G401 (cell line): ENCODE data around the gene MGST3. TPM values are rescaled to one million over a fixed set of nuclear protein-coding genes. Genes with fewer than 3 reads are reported as not detected.
"Not testable (repeated sequence)": the region's sequence is repeated elsewhere in the genome, so short reads cannot be mapped to it uniquely, and the experiment has no call there.

Source experiments
- DNase-seq: peaks from one replicate; pipeline ENCODE4 v3.0.0-alpha.2; 2015; ENCODE audit warnings: low spot score
- in situ Hi-C: cut with HindIII; loops from 2 replicates; pipeline ENCODE4 v1.10.0; 2016; ENCODE audit warnings: low sequenced_read_pairs, mixed read lengths
- total RNA-seq: library from RNA; depleted of rRNA; stranded (reverse); fragments of >200 nt; shearing (Covaris generic); gene quantifications from 2 replicates; pipeline ENCODE4 v1.2.3, GENCODE V29; 2014

MGST3 gene
- total RNA-seq, 1 experiment from 2014 or later: 66.1 TPM

DNA sequence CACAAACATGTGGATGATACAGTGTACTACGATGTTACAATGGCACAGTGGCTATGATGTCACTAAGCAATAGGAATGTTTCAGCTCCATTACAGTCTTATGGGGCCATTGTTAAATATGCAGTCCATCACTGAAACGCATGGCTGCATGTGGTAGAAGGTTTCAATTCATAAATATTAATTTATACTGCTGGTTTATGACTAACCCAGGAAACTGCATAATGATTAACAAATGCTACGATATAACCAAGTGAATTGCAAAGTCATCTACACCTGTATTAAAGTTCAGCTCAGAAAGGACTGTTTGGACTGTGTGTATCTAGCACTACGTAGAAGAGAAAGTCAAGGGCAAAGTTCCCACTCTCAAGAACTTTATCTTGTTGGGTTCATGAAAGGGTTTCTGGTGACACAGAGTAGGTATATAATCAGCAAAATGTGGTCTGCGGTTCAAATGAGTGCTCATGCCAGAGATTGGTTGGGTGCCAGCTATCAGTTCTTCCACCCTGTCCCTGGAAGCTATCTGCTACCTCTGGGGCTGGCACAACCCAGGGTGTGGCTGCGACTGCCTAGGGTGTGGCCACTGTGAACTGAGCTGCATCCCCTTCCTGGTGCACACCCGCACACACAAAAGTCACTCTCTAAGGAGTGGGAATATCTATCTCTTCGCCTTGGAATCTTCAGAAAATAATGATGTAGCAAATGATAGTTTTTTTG, 14.8 kb downstream of the MGST3 start:
- in situ Hi-C loops: no loop called here
- no peak for DNase-seq

DNA sequence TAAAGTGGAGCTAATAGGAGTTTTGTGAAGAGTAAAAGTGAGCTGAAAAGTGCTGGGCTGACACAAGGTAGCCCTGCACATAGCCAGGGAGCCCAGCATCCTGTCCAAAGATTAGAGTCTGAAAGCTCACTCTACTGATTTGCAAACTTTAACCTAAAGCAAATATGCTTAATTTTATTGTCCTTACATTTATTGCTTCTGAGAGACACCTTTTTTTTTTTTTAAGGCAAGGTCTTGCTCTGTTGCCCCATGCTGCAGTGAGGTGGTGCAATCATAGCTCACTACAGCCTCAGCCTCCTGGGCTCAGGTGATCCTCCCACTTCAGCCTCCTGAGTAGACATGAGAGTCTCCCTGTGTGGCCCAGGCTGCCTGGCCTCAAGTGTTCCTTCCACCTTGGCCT, 16.5 kb downstream of the MGST3 start:
- DNase-seq: no peak
- in situ Hi-C loops: no loop called here

DNA sequence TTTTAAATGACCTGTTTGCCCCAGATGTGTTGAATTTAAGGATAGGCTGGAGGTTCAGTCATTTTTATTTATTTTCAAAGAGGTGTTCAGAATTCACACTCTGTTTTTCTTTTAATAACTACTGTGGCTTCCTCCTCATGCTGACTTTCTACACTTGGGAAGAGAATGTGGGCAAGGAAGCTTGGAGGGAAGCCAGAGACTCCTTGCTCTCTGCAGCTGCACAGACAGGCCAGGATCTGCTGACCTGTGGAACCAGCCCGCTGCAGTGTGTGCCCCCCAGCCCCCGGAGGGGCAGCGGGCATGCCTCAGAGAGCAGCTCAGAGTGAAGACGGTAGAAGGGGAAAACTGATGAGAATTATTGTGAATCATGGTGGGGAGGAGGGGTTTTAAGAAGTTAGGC, 16.9 kb downstream of the MGST3 start:
- no peak for DNase-seq
- in situ Hi-C loops: no loop called here

DNA sequence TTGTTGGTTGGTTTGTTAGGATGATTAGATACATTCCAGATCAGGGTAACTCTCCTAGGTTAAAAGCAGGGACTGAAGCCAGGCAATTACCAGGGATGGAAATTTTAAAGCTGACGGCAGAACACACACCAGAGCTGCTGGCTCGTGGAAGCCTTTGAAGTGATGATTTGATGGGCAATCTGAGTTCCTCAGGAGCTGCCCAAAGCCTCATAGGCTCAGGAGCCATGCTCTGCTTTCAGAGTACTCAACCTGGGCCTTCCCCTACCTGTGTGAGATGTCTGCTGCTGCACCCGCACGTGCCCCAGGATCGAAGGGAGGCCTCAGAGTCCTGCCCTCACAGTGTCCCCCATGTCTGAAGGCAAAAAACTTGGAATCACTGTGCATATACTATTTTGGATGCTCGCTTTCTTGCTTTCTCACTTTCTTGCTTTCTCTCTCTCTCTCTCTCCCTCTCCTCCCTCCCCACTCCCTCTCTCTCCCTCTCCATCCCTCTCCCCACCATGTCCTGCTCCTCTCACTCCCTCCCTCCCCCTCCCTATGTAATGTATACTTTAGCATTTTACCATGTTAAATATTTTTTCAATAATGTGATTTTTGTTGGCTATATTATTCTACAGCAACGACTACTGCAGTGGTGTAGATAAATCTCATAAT, 18.0 kb downstream of the MGST3 start:
- in situ Hi-C loops: no loop called here
- no peak for DNase-seq

DNA sequence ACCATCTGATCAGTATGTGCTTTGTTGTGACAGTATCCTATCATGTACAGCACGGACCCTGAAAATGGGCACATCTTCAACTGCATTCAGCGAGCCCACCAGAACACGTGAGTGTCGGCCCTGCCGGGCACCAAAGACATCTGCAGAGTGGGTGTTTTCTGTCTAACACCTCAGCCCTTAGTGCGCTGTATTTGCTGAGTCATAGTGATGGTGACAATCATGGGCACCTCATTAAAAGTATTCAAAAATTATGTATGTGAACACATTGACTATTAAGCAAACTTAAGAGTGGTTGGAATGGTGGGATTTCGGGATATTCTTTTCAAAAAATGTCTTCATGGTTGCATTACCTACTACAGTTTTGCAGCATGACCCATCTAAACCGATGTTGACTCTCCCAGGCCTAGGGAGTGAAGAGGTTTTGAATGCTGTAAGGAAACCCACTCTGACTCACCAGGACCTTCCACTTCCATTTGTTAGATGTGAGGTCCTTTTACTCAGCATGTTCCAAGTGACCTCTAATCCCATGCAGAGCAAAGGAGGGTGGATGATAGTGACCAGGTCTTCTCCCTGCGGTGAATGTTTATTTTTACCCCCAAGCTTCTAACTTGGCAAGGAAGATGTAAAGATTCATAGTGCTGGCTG, 20.1 kb downstream of the MGST3 start:
- in situ Hi-C loops: no loop called here
- DNase-seq: no peak

DNA sequence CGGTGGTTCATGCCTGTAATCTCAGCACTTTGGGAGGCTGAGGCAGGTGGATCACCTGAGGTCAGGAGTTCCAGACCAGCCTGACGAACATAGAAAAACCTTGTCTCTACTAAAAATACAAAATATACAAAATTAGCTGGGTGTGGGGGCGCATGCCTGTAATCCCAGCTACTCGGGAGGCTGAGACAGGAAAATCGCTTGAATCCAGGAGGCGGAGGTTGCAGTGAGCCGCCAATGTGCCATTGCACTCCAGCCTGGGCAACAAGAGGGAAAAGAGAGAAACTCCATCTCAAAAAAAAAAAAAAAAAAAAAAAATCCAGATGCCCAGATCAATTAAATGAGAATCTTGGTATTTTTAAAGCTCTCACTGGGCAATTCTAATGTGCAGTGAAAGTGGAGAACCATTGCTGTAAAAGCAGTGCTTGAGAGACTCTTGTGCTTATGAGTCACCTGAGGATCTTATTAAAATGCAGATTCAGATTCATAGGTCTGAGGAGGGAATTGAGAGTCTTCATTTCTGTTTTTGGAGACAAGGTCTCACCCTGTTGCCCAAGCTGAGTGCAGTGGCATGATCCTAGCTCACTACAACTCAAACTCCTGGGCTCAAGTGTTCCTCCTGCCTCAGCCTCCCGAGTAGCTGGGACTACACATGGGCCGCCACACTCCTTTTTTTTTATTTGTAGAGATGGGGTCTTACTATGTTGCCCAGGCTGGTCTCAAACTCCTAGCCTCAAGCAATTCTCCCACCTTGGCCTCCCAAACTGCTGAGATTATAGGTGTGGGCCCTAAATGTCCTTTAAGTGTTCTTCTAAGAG, 27.9 kb downstream of the MGST3 start:
- DNase-seq, in situ Hi-C loops: not testable (repeated sequence)

DNA sequence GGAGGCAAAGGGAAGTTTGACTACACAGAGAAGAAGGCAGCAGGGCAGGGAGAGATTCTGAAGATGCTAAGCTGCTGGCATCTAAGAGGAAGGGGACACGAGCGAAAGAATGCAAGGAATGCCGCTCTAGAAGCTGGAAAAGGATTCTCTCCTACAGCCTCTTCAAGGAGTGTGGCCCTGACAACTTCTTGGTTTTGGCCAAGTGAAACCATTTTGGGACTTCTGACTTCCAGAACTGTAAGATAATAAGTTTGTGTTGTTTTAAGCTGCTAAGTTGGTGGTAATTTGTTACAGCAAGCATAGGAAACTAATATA, 28.5 kb downstream of the MGST3 start:
- in situ Hi-C loops: no loop called here
- no peak for DNase-seq

DNA sequence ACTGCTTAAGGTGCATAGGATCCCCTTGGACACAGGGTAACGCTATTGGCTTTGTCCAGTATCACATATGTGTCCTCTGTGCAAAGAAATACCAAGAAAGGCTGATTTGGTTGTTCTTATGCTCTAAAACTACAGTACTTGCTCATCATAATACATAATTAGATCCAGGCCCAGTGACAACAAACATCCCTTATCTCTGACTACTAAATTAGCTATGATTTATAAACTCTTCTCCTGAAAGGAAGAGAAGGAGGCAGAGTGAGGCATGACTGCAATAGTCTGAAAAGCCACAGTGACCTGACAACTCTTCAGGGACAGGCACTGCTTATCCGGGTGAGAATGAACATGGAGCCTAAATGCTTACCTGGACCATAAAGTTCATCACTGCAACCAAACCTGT, 30.7 kb downstream of the MGST3 start:
- in situ Hi-C loops: no loop called here
- no peak for DNase-seq

DNA sequence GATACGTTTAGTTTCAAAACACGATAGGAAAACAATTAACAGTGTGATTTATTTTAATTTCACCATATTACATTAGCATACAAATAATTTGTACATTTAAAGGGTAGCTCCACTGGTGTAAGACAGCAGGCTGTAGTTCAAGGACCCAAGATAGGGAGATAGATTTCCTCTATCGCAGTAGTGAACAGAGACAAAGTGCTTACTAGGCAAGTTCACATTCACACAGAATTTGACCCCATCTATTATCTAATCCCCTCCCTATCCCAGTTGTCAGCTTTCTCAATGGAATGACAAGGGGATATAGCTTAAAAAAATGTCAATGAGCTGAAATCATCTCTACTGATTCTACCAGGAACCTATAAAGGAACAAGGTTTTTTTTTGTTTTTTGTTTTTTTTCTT, 31.2 kb downstream of the MGST3 start:
- in situ Hi-C loops: no loop called here
- no peak for DNase-seq

DNA sequence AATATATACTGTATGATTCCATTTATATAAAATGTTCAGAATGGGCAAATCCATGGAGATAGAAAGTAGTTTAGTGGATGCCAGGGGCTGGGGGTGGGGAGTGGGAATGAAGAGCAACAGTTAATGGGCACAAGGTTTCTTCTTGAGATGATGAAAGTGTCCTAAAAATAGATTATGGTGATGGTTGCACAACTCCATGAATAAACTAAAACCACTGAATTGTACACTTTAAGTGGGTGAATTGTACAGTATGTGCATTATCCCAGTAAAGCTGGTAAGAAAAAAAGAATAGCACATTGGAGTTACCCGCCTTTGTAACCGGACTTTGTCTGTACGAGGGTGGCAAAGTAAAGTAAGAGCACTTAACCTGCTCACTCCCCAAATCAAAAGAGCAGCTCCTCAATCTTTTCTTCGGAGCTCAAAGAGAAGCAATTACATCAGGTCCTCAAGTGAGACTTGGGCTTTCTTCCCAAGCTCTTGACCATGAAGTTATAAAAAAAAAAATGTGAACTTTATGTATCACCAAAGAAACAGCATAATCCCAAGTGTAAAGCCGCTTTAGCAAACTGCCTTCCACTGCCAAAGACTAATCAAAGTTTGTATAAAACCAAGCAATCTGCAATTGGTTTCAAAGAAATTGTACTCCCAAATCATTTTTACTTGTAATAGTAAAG, 35.3 kb downstream of the MGST3 start:
- DNase-seq: no peak
- in situ Hi-C loops: no loop called here

DNA sequence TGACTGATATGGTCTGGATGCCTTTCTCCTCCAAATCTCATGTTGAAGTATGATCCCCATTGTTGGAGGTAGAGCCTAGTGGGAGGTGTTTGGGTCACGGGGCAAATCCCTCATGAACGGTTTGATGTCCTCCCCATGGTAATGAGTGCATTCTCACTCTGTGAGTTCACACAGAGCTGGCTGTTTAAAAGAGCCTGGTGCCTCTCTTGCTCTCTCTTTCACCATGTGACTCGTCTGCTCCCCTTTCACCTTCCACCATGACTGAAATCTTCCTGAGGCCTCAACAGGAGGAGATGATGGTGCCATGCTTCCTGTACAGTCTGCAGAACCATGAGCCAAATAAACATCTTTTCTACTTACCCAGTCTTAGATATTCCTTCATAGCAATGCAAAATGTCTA, 37.1 kb downstream of the MGST3 start:
- no peak for DNase-seq
- in situ Hi-C loops: no loop called here

DNA sequence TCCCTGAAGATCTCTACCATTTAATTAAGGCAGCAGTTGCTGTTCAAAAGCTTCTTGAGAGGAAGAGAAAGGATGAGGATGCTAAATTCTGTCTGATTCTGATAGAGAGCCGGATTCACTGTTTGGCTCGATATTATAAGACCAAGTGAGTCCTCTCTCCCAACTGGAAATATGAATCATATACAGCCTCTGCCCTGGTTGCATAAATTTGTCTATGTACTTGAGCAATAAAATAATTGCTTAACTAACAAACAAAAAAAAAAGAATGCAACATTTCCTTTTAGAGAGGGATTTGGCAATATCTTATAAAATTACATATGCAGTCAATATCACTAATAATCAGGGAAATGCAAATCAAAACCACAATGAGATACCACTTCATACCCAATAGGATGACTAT, 40.5 kb downstream of the MGST3 start:
- in situ Hi-C loops: no loop called here
- no peak for DNase-seq

DNA sequence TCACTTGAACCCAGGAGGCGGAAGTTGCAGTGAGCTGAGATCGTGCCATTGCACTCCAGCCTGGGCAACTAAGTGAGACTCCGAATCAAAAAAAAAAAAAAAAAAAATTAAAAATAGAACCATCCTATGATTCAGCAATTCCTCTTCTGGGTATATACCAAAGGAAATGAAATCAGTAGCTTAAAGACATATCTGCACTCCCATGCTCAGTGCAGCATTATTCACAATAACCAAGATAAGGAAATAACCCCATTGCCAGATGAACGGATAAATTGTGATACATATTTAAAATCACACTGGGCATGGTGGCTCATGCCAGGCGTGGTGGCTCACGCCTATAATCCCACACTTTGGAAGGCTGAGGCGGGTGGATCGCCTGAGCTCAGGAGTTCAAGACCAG, 43.6 kb downstream of the MGST3 start:
- in situ Hi-C loops: no loop called here

DNA sequence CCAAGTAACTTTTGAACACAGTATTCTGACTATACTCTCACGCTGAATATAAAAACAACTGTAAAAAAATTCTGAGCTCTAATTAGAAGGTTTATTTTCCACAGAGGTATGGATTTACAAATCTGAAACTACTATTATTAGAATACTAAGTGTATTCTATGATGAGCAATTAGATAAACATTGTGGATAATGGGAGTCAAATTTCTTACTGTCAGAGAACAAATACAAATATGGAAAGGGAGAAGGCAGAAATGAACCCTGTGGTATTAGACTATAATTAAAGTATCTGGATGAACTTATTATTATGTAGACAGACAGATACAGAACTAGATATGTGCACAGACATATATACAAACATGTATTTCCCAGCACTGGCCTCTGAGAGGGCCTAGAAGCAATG, 44.8 kb downstream of the MGST3 start:
- in situ Hi-C loops: no loop called here

More for the DNA sequence above, 43.6 kb downstream of the MGST3 start:
- DNase-seq: no peak

DNA sequence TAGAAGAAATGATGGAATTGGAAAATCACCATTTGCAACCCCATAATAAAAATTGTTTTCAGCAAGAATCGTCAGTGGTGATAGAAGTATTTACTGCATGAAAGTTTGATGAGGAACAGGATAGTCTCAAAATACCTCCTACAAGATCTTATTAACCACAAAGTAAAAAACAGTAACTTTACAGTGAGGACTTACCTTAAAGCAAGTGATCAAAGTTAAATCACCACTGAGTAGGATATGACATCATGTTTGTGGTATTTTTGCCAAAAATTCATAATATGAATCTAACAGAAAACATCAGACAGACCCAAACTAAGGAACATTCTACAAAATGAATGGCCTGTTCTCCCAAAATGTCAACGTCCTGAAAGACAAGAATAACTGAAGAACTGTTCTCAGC, 47.5 kb downstream of the MGST3 start:
- DNase-seq: no peak
- in situ Hi-C loops: no loop called here

More for the DNA sequence above, 44.8 kb downstream of the MGST3 start:
- no peak for DNase-seq

DNA sequence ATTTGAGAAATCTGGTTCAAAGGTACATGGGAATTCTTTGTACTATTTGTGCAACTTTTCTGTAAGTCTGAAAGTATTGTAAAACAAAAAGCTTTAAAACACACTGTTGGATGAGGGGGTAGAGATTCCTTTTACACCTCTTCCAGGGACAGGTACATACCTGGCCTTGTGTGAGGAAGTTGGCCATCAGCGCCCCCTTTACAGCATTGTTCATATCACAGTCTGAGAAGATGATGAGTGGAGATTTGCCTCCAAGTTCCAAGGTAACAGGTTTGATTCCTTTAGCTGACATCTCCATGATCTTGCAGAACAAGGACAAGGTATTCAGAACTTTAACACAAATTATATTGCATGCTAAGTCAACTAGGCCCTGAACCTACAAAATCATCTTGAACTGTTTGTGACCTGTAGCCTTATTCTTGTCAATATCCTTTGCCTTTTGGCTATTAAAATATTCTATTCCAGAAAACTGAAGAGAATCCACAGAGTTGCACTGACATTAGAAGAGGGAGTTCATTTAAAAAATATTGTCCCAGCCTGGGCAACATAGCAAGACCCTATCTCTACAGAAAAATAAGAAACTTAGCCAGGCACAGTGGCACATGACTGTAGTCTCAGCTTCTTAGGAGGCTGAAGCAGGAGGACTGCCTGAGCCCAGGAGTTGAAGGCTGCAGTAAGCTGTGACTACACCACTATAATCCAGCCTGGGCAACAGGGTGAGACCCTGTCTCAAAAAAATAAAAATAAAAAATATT, 48.4 kb downstream of the MGST3 start:
- in situ Hi-C loops: no loop called here
- no peak for DNase-seq

DNA sequence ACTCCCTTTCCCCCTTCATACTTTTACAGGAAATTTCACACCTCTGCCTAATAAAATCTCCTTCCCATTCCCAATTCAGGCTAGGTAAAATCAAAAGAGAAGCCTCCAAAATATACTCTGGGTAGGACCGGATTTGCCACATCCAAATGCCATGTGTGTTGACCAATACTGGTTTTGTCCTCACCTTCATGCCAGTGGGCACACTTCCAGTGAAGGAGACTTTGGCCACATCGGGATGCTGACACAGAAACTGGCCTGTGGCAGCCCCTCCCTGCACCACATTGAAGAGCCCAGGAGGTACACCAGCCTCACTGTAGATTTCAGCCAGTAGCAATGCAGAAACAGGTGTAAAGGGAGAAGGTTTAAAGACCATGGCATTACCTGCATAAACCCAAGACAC, 49.3 kb downstream of the MGST3 start:
- no peak for DNase-seq
- in situ Hi-C loops: no loop called here

DNA sequence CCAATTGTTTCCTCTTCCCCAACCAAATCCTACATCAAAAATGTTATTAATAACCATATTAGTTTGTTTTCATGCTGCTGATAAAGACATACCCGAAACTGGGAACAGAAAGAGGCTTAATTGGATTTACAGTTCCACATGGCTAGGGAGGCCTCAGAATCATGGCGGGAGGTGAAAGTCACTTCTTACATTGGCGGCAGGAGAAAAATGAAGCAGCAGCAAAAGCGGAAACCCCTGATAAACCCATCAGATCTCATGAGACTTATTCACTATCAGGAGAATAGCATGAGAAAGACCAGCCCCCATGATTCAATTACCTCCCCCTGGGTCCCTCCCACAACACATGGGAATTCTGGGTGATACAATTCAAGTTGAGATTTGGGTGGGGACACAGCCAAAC, 49.7 kb downstream of the MGST3 start:
- in situ Hi-C loops, DNase-seq: not testable (repeated sequence)
